Lung (tissue), 12 donors: Measurements from ENCODE around the gene SHROOM4. TPM values are rescaled to one million over a fixed set of nuclear protein-coding genes. Genes with fewer than 3 reads are reported as not detected.

Source experiments
- ATAC-seq: fragments of 200-7000 bp; cut with Tn5 transposase; one replicate; pipeline ENCODE4 v1.9.1; 2020; ENCODE audit warnings: moderate number of reproducible peaks; ENCODE audit not compliant: insufficient read depth, low FRiP score
- DNase-seq, 3 donors: peaks; one replicate each; pipeline ENCODE4 v3.0.0-alpha.2; 2013 to 2017
- H3K27ac ChIP-seq, 2 donors: one replicate each; pipeline ENCODE4 v1.5.1; 2013; ENCODE audit warnings: mild to moderate bottlenecking in 2 of 2, moderate library complexity in 2 of 2, control low read depth in 1 of 2, inconsistent platforms in 1 of 2, low read depth in 1 of 2, low read length in 1 of 2
- H3K27me3 ChIP-seq, 3 donors: one replicate each; pipeline ENCODE4 v1.5.1; 2013; ENCODE audit warnings: low read length in 2 of 3; ENCODE audit not compliant: control insufficient read depth in 3 of 3, insufficient read depth in 3 of 3
- H3K36me3 ChIP-seq, 4 donors: one replicate each; pipeline ENCODE4 v1.5.1; 2013; ENCODE audit warnings: low read length in 4 of 4, mild to moderate bottlenecking in 1 of 4, moderate library complexity in 1 of 4; ENCODE audit not compliant: control insufficient read depth in 4 of 4, insufficient read depth in 4 of 4
- H3K4me1 ChIP-seq, 5 donors: one replicate each; pipeline ENCODE4 v1.5.1; 2013; ENCODE audit warnings: low read length in 5 of 5, mild to moderate bottlenecking in 2 of 5, moderate library complexity in 1 of 5; ENCODE audit not compliant: control insufficient read depth in 5 of 5, insufficient read depth in 5 of 5
- H3K4me3 ChIP-seq: one replicate; pipeline ENCODE4 v1.5.1; 2013; ENCODE audit warnings: mild to moderate bottlenecking, control low read depth, moderate library complexity
- H3K9ac ChIP-seq, 2 donors: one replicate each; pipeline ENCODE4 v1.5.1; 2013; ENCODE audit warnings: low read length in 2 of 2, control low read depth in 1 of 2; ENCODE audit not compliant: insufficient read depth in 1 of 2
- H3K9me3 ChIP-seq, 4 donors: one replicate each; pipeline ENCODE4 v1.5.1; 2013; ENCODE audit warnings: low read length in 3 of 4, mild to moderate bottlenecking in 1 of 4, moderate library complexity in 1 of 4; ENCODE audit not compliant: control insufficient read depth in 4 of 4, insufficient read depth in 3 of 4
- CTCF ChIP-seq: IDR thresholded peaks from 2 replicates; pipeline ENCODE4 v1.5.1; 2012; ENCODE audit warnings: mild to moderate bottlenecking; ENCODE audit errors: control extremely low read depth, extremely low read depth
- WGBS, 2 donors: extraction: QIAGEN DNeasy Blood & Tissue Kit; methylation state at CpG; one replicate each; pipeline ENCODE4 v1.1.7; 2013; 5-methylcytosine and 5-hydroxymethylcytosine counted together
- polyA plus RNA-seq, 2 donors: library from polyadenylated mRNA; stranded (reverse); fragments of 200-250 nt; gene quantifications; one replicate each; pipeline ENCODE4 v1.2.1, GENCODE V29; 2013
- total RNA-seq, 2 donors: library from RNA; depleted of rRNA in 1 of 2; stranded (reverse); fragments of >200 nt in 1 of 2; gene quantifications; one replicate each; pipeline ENCODE4 v1.2.1, GENCODE V29; 2014 to 2021
- donor health status: control.
- donor health status: control.
- donor health status: Bipolar disorder and iron deficiency.
- donor health status: healthy.
- donor health status: DM: yes; HTN: yes; CAD: no.

SHROOM4 gene
- total and polyA plus RNA-seq, 4 donors: 6.8 to 63.3 (median 18.9) TPM

- ATAC-seq (no peak), DNase-seq (no peak)
- 70 to 85% methylated on average over 1 of the region's 1 CpG for WGBS, 2 donors
- Histone ChIP-seq H3K27ac (no peak overlapping the region), H3K4me1 (peaks cover 0 to 2% (median 0%) of the 10 kb centered on the region in 5 donors), H3K27me3 (peaks cover 0 to 15% (median 9%) of the 10 kb centered on the region in 3 donors), H3K4me3 (no peak overlapping the region), H3K36me3 (peaks cover 0 to 1% (median 0%) of the 10 kb centered on the region in 4 donors), H3K9me3 (peaks cover 0 to 2% (median 0%) of the 10 kb centered on the region in 4 donors), H3K9ac (no peak overlapping the region)
- TF ChIP-seq CTCF: no peak
Measured at GRCh38 chrX:50614460-50614859, 199.5 kb downstream of the SHROOM4 start.

- Histone ChIP-seq H3K4me1 (no peaks in the 10 kb centered on the region), H3K27me3 (peaks cover 0 to 15% (median 9%) of the 10 kb centered on the region in 3 donors), H3K4me3 (no peak overlapping the region), H3K9ac (no peak overlapping the region), H3K27ac (no peak overlapping the region), H3K36me3 (peaks cover 0 to 1% (median 0%) of the 10 kb centered on the region in 4 donors), H3K9me3 (peaks cover 0 to 2% (median 0%) of the 10 kb centered on the region in 4 donors)
- DNase-seq (no peak), ATAC-seq (no peak)
- WGBS, 2 donors: 44% methylated on average over 2 of the region's 2 CpGs
- TF ChIP-seq CTCF: no peak
Measured at GRCh38 chrX:50613846-50614245, 200.1 kb downstream of the SHROOM4 start.

GRCh38 chrX:50609796-50610195 is 204.2 kb downstream of the SHROOM4 start:
- H3K9ac ChIP-seq: no peak overlapping the region
- ATAC-seq (no peak), DNase-seq (no peak)
- H3K4me1 ChIP-seq: peaks cover 0 to 2% (median 0%) of the 10 kb centered on the region in 5 donors
- no peak for TF ChIP-seq CTCF
- peaks cover 0 to 13% (median 6%) of the 10 kb centered on the region in 3 donors for H3K27me3 ChIP-seq
- no peak overlapping the region for H3K27ac ChIP-seq
- peaks cover 0 to 10% (median 1%) of the 10 kb centered on the region in 4 donors for H3K36me3 ChIP-seq
- no peak overlapping the region for H3K4me3 ChIP-seq
- H3K9me3 ChIP-seq: no peaks in the 10 kb centered on the region

GRCh38 chrX:50606300-50606950 is 207.6 kb downstream of the SHROOM4 start:
- Histone ChIP-seq H3K4me1 (peaks cover 0 to 2% (median 0%) of the 10 kb centered on the region in 5 donors), H3K4me3 (no peak overlapping the region), H3K27ac (no peak overlapping the region), H3K9me3 (no peaks in the 10 kb centered on the region), H3K36me3 (peaks cover 0 to 14% (median 1%) of the 10 kb centered on the region in 4 donors), H3K9ac (no peak overlapping the region), H3K27me3 (peaks cover 0 to 2% (median 0%) of the 10 kb centered on the region in 3 donors)
- 59 to 85% methylated on average over 3 of the region's 3 CpGs for WGBS, 2 donors
- no peak for TF ChIP-seq CTCF
- no peak for ATAC-seq
- no peak for DNase-seq
